ENCODE data around the gene C3orf62.

C3orf62 gene

GRCh38 chr3:49273825-49274532 lies 3.1 kb downstream of the C3orf62 start:
- Mint-ChIP-seq H3K4me3 (no peak overlapping the region), H3K27ac (no peak overlapping the region), H3K4me1 (no peaks in the 10 kb centered on the region), H3K27me3 (ENCODE audit: low read depth) (no peaks in the 10 kb centered on the region), H3K9me3 (no peaks in the 10 kb centered on the region), H3K36me3 (ENCODE audit: low read depth) (peaks cover 36% of the 10 kb centered on the region)
- no peak for TF ChIP-seq CTCF (IDR thresholded peaks at IDR 0.05; ENCODE audit: unreplicated experiment in 3 of 3)

GRCh38 chr3:49271047-49271446 lies 6.0 kb downstream of the C3orf62 start:
- Mint-ChIP-seq H3K9me3 (no peaks in the 10 kb centered on the region), H3K4me3 (no peak overlapping the region), H3K27ac (peak overlapping the region in 1 of 3 experiments; percentile 20), H3K4me1 (peaks cover 10% of the 10 kb centered on the region), H3K27me3 (ENCODE audit: low read depth) (no peaks in the 10 kb centered on the region), H3K36me3 (ENCODE audit: low read depth) (peaks cover 16% of the 10 kb centered on the region)
- no peak for TF ChIP-seq CTCF (IDR thresholded peaks at IDR 0.05; ENCODE audit: unreplicated experiment in 3 of 3)

GRCh38 chr3:49270156-49270500 lies 6.9 kb downstream of the C3orf62 start:
- TF ChIP-seq CTCF (IDR thresholded peaks at IDR 0.05; ENCODE audit: unreplicated experiment in 3 of 3), result no peak
- H3K4me3 Mint-ChIP-seq, result no peak overlapping the region
- H3K36me3 Mint-ChIP-seq (ENCODE audit: low read depth), result peaks cover 15% of the 10 kb centered on the region
- no peaks in the 10 kb centered on the region for H3K27me3 Mint-ChIP-seq (ENCODE audit: low read depth)
- H3K4me1 Mint-ChIP-seq, result peaks cover 10% of the 10 kb centered on the region
- H3K9me3 Mint-ChIP-seq, result no peaks in the 10 kb centered on the region
- H3K27ac Mint-ChIP-seq, result no peak overlapping the region

- Mint-ChIP-seq H3K27me3 (ENCODE audit: low read depth) (no peaks in the 10 kb centered on the region), H3K27ac (no peak overlapping the region), H3K4me3 (no peak overlapping the region), H3K36me3 (ENCODE audit: low read depth) (peaks cover 15% of the 10 kb centered on the region), H3K4me1 (peaks cover 10% of the 10 kb centered on the region), H3K9me3 (no peaks in the 10 kb centered on the region)
- no peak for TF ChIP-seq CTCF (IDR thresholded peaks at IDR 0.05; ENCODE audit: unreplicated experiment in 3 of 3)
These were observed 7.4 kb downstream of the C3orf62 start for GRCh38 chr3:49269443-49270155.

GRCh38 chr3:49266410-49267095 lies 10.5 kb downstream of the C3orf62 start:
- peaks cover 11% of the 10 kb centered on the region for H3K36me3 Mint-ChIP-seq (ENCODE audit: low read depth)
- no peaks in the 10 kb centered on the region for H3K27me3 Mint-ChIP-seq (ENCODE audit: low read depth)
- H3K4me1 Mint-ChIP-seq, result peaks cover 10% of the 10 kb centered on the region
- H3K27ac Mint-ChIP-seq, result peak overlapping the region; percentile 20 to 85 (median 79)
- no peak overlapping the region for H3K4me3 Mint-ChIP-seq
- H3K9me3 Mint-ChIP-seq, result no peaks in the 10 kb centered on the region
- TF ChIP-seq CTCF (IDR thresholded peaks at IDR 0.05; ENCODE audit: unreplicated experiment in 3 of 3), result no peak

Data from nephron (organoid).